Left ventricle myocardium superior (tissue), 1 donor: ENCODE measurements around the gene BLMH. TPM values are rescaled to one million over a fixed set of nuclear protein-coding genes. Genes with fewer than 3 reads are reported as not detected.

Experiments
- ATAC-seq: fragments of 200-7000 bp; cut with Tn5 transposase; one replicate; pipeline ENCODE4 v1.9.1; 2020; ENCODE audit warnings: mild to moderate bottlenecking, moderate library complexity
- DNase-seq: peaks from one replicate; pipeline ENCODE4 v3.0.0-alpha.2; 2020
- intact Hi-C: fragments of 100-400 bp; cut with micrococcal nuclease; formaldehyde crosslinking; loops from one replicate; pipeline ENCODE4 v1.11.0; 2022
- long read RNA-seq: library from polyadenylated mRNA; unstranded; transcript quantifications from one replicate; pipeline ENCODE4 v2.0.0, GENCODE V29; 2021
- total RNA-seq: library from RNA; stranded (reverse); fragmentation: NEBNext Ultra II Directional; extraction: Animal tissue kit (Norgen Biotek cat#: 25700); gene quantifications from one replicate; pipeline ENCODE4 v1.2.1, GENCODE V29; 2021
- donor health status: DM: no; HTN: yes; CAD: no; lungs with severe emphysema.

The BLMH gene, protein sequence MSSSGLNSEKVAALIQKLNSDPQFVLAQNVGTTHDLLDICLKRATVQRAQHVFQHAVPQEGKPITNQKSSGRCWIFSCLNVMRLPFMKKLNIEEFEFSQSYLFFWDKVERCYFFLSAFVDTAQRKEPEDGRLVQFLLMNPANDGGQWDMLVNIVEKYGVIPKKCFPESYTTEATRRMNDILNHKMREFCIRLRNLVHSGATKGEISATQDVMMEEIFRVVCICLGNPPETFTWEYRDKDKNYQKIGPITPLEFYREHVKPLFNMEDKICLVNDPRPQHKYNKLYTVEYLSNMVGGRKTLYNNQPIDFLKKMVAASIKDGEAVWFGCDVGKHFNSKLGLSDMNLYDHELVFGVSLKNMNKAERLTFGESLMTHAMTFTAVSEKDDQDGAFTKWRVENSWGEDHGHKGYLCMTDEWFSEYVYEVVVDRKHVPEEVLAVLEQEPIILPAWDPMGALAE
- total RNA-seq = 15.7 TPM
- long read RNA-seq, transcript BLMH-201 (12 exons, 2,365 nt) = major isoform, 35 of 43 reads
- long read RNA-seq, partial matches to known transcripts = 2 of 43 reads
- long read RNA-seq, other reads (novel, unspliced or antisense) = 4 of 43 reads

DNA sequence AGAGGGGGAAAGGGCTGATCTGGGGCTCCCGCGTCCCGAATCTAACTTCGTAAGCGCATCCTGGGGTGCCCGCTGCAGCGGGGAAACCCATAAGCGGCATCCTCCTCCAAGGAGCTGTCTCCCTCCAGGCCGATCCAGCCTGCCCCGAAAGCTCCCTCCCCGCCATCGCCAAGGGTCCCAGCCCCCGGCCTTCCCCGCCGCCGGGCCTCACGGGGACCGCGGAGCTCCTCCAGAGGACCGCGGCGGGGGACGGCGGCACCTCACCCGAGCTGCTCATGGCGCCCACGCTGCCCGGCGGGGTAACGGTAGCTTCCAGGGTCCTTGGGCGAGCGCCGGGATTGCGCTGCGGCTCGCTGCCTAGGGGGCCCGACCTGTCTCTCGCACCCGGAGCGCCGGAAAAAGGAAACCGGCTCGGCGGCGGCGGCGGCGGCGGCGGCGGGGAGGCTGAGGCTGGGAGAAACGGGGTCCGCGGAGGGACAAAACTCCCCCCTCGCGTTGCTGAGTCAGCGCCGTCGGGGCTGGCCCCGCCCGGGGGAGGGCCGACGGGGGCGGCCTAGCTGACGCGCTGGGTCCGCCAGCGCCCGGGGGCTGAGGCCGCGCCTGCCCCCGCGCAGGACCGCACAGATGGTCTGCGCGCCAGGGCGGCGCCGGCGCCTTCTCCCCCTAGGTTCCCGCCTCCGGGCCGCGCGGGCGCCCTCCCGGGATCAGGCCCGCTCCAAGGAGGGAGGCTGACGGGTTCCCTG is at the start of gene BLMH:
Gene BLMH (minus strand): TSS at position 402 of the 743 bp plus-strand sequence. CDS start 125 bp downstream, at position 277.
- DNase-seq (peak; percentile 90), ATAC-seq (peak; percentile 99)
- intact Hi-C loops = no loop called here

DNA sequence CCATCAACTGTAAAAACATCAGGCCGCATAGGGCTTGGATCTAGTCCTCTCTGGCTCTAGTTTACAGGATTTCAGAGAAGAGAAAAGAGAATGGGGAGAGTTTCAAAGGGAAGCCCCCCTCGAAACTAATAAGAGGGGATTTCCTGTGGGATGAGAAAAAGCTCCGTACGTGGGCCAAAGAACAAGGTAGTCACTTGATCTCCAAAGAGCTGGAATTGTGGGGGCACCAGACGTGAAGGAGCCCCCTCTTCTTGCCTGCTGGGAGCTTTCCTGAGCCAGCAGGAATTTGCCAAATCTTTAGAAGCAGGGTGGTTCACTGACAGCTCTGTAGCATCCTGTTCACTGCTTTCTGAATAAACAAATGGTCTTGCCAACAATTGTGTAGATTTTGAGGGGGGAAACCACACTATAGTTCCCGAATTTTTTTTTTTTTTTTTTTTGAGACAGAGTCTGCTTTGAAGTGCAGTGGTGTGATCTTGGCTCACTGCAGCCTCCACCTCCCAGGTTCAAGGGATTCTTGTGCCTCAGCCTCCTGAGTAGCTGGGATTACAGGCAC is 49.1 kb upstream of the BLMH start:
- ATAC-seq (peak; percentile 5), DNase-seq (no peak)
- intact Hi-C loops = loop anchor here (10.0 kb wide), 1 partner anchor 84 kb away; no protein-coding TSS in a partner anchor

DNA sequence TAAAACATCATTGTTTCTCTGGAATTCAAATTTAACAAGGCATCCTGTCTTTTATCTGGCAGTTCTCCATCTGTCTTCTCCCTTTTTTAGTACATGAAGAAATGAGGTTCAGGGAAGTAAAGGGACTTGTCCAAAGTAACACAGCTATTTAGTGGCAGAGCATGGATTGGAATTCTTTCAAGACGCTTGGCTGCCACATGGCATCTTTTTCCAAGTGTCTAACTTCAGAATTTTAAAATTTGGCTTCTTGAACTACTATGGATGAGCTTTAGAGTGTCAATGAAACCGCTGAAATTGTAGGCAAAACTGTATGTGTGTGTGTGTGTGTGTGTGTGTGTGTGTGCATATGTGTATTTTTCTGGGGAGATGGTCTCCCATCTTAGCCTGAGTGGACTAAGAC is 47.3 kb upstream of the BLMH start:
- ATAC-seq (no peak), DNase-seq (no peak)
- intact Hi-C loops = no loop called here

DNA sequence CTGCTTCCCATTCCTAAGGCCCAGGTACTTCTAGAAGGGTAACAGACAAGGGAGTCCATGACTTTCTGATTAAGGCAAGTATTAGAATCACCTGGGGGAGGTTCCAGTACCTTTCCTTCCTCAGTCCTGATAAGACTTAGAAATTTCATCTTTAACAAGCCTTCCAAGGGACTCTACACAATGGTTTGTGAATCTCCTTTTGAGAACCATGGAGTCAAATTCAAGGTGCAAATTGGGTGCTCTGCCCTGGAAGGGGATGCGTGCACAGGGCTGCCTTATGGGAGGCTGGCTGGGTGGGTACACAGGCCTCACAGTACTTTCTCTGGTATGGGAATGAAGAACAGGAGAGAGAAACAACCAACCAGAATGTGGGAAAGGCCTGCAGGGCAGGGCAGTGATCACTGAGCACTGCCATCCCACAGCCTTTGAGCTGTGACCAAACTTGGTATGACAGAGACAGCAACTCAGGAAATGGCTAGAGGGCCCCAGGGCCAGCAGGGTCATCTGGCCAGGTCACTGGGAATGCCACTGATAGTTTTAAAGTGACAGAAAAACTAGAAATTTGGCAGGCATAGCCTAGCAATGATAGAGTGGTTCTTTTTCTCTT is 45.8 kb upstream of the BLMH start:
- intact Hi-C loops = no loop called here
- DNase-seq (no peak), ATAC-seq (no peak)

DNA sequence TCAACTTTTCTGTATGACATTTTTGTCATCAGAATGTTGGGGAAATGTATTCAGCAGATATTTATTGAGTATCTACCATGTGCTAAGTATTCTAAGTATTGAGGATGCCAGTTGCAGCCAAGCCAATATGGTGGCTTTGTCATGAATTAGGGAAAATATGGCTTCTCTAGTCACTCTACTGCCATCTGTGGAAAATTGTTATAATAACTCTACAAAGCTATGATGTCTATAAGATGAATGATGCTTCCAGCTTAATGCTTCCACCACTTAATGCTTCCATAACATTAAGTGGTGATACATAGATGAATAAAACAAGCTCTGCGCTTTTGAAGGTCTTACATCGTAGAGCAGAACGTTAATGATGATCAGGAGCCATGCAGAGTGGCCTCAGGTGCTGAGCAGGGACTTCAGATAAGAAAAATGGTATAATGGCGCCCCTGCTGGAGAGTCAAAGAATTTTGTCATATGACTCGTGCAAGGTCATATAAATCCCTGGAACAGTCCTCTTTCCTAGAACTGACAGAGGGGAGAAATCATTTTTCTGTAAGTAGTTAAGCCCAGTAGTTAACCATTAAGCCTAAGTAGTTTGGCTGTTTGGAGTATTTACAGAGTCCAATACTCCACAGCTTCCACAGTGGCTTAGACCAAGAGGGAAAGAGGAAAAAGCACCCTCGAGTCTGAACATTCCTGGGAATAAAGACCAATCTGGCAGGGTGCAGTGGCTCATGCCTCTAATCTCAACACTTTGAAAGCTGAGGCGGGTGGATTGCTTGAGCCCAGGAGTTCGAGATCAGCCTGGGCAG is 44.8 kb upstream of the BLMH start:
- intact Hi-C loops = no loop called here
- DNase-seq = no peak
- no peak for ATAC-seq

DNA sequence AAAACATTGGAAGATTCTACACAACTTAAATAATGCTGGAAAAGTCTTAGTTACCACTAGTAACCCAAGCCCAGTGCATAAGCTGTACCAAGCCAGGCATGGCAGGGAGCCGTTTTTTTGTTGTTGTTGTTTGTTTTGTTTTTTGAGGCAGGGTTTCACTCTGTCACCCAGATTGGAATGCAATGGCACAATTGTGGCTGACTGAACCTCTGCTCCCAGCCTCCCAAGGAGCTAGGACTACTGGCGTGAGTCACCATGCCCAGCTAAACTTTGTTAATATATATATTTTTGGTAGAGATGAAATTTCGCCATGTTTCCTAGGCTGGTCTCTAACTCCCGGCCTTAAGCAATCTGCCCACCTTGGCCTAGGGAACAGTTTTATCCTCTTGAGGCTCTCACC is 42.7 kb upstream of the BLMH start:
- ATAC-seq (no peak), DNase-seq (no peak)
- intact Hi-C loops = no loop called here

DNA sequence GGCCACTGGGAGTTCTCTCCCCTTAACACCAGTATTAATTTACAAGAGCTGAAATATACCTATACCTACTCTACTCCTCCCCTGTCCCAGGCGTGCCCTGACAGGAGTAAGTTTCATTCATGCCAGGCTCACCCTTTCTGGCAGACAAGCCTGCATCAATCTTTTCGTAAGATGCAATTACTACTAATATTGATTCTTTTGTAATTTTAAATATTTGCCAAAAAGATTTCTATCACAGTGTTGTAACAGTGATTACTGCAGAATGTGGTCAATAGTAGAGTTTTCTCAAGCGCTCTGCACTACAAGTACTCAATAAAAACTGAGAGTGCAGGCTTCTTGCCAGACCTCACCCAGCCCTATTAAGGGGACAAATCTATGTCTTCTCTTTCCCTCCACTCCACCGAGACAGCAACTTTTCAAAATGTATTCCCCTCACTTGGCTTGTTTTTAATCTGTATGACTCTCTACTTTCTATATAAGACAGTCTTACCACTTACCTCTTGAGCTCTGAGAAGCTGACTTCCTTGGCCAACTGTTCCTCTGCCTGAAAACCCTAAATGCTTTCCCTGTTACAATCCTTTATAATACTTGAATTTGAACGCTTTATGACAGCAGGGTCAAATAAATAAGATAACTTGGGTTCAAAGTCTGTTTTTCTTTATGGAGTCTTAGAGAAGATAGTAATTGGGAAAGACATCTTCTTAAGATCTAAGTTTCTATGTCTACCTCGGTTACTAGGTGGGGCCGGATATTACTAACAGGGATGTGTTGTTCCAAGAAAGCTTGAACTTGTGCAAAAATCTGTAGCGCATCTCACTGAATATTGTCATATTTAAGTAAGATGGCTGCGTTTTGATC is 42.0 kb upstream of the BLMH start, which contains the start of gene TMIGD1:
Gene TMIGD1 (minus strand): TSS at position 555 of the 858 bp plus-strand sequence. CDS start 1,924 bp downstream, outside the sequence.
- intact Hi-C loops = no loop called here
- ATAC-seq = no peak
- DNase-seq = no peak

DNA sequence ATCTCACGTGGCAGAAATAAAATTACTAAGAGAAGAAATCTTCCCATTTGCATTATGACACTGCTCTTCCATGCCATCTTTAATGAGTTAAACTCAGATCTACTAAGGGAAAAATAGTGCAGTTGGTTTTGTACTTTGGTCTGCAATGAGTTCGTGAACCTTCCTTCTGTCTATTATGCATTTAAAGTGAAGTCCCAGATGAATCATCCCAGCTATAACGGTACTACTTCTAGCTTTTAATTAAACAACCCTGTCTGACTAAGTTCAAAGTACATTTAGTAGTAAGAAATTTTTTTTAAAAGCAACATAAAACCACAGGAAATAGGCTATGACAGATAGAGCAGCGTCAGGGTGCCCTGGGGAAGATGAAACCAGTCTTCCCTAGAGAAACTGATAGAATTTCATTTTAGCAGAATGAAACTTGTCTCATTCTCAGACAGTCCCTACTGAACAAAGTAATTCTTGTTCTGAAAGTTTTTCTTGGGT is 40.4 kb upstream of the BLMH start:
- DNase-seq (no peak), ATAC-seq (no peak)
- intact Hi-C loops = no loop called here

DNA sequence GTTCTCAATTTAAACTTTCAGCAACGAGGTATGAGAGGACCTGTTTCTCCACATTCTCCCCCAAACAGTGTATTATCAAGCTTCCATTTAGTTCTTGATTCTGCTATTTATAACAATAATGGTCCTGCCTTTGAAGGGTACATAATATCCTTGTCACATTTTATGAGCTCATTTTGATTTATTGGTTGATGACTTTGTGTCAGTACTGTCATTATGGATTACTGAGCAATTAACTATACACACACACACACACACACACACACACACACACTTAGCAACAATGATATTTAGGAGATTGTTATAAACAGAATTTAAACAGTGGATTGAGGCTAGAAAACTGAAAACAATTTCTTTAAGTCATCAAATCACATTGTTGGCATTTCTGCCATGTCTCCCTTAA is 35.1 kb upstream of the BLMH start:
- DNase-seq = no peak
- intact Hi-C loops = no loop called here
- ATAC-seq = no peak

DNA sequence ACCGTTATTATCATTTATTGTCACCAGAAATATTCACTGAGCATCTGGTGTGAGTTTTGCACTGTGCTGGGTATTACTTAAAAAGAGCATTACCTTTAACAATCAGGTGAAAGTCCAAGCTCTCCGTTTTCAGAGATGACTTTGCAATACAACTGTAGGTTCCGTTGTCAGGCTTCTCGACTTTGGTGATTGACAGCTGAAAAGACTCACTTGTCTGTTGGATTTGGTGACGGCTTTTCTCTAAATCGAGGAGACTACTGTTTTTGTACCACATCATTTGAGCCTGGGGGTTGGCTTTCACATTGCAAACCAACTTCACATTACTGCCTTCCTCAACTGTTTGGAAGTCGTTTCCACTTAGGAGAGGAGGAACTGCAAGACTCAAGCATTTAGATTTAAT is 33.0 kb upstream of the BLMH start:
- ATAC-seq (no peak), DNase-seq (no peak)
- intact Hi-C loops = no loop called here

DNA sequence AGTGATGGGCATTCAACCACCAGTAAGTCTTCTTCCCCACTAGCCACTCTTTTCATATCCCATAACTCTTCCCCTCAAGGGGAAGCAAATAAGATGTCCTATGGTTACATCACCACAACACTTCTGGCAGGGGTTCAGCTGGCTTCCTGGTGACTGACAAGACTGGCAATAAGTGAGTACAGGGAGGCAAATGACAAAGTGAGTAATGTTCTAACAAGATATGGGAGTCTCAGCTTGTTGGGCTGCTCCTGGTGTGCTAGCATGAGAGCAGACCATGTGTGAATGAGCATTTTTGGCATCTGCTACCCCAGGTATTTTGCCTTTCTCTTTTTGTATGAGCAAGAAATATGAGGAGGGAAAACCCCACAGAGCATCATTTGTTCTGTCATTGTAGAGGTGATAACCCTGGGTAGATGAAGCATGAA is 32.2 kb upstream of the BLMH start:
- no peak for ATAC-seq
- intact Hi-C loops = no loop called here
- no peak for DNase-seq

DNA sequence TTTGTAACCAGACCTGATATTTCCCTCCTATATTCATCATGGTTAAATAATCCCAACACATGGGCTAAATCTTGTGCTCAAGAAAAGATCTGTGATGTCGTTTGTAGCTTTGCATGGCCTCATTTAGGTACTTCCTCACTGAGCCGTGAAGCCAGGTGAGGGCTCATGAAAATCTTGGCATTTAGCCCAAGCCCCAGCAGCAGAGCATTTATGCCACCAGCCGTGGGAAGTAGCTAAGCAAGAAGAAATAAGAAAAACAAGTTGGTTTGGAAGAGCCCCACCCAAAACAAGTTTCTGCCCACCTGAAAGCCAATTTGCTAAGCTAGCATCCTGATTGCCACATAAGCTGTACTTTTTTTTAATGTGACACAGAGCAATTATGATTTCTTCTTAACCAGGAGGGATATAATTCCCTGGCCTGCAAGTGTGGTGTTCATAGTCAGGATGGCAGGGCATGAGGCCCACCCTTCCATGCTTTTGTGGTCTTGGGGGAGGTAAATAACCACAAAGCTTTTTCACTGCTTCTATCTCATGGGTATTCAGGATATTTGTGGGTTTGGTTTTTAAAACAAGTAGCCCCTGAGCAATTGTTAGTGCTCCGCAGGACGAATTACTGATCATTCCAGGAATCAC is 31.6 kb upstream of the BLMH start:
- DNase-seq (no peak), ATAC-seq (no peak)
- intact Hi-C loops = no loop called here

DNA sequence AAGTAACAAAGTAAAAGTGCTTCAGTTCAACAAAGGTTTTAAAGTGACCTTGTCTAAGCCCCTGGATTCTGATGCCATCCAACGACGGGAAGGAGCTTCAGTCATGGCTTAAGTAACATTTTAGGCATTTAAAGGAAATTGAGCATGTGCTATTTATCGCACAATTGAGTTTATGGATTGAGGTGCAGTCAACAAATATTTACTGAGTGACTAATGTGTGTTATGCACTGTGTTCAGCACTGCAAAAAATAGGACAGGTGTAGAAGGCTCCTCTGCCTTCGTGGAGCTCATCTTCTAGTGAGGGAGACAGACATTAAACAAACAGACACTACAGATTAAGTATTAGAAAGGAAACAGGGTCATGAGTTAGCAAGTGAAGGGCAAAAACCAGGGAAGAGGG is 29.6 kb upstream of the BLMH start:
- intact Hi-C loops = no loop called here
- ATAC-seq = no peak
- DNase-seq = no peak

DNA sequence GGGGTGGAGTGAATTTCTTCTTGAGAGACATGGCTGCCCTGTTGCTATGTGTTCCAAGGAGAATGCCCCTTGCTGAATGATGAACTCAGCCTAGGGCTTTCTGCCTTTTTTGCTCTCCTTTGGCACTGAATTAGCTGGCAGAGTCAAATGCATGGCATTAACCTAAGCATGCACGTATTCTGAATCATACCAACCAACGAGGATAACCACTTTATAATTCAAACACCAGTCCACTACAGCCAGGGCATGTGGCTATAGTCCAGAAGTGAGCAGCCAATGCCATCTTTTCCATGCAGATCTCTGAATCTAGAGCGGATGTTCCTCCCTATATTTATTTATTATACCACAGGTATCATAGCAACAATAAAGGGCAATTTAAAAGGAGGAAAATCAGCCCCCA is 26.4 kb upstream of the BLMH start:
- intact Hi-C loops = no loop called here
- no peak for ATAC-seq
- no peak for DNase-seq

DNA sequence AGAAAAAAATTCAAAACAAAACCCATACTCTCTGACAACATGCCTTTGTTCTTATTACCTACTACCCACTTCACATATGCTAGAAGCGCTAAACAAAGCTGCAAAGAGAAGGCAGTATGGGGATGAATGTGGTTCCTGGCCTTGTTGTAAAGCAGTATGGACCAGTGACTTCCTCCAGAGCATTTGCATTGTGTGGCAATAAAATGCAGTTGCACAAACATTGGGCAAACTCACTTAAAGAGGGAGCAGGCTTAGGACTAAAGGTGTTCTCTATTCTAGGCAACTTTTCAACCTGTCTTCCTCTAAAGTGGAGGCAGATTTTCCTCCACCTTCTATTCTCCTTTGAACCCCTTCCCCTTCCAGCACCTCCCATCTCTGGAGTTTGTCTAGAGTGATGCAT is 25.0 kb upstream of the BLMH start:
- intact Hi-C loops = no loop called here
- no peak for ATAC-seq
- no peak for DNase-seq

DNA sequence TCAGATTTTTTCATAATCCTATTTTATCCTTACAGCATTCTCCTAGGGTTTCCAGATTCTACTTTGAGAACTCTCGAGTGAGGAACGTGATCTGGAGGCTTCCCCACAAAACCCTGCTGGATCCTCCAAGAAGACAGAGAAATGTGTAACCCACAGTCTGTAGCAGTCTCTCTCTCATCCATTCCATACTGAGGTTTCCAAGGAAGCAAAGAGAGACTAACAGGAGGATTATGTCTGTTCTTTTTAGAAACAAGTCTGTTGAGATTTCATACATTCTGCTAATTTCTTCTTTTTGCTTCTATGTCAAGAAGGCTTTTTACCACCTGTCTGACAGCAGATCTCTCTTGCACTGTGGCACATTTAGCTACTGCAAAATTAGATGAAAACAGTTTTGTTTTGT is 23.4 kb upstream of the BLMH start:
- intact Hi-C loops = no loop called here
- ATAC-seq (no peak), DNase-seq (no peak)

DNA sequence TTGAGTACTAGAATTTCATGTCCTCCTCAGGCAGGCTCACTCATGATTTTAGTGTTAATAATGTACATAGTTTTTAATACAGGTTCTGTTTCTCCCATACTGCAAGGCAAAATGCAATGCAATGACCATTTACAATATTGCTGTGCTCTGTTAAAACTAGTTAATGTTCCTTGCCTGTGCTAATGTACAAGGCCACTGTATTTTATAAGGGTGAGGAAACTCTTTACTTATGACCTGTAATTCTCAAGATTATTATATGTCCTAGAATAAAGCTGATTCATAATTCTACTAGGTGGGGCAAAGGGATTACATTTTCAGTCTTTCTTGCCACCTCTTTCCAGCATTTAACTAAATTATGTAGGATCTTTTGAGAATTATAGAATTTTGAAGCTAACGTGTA is 22.7 kb upstream of the BLMH start:
- intact Hi-C loops = no loop called here
- ATAC-seq (no peak), DNase-seq (no peak)
